Stomach (tissue), 9 donors: ENCODE data around the gene NUTF2. TPM values are rescaled to one million over a fixed set of nuclear protein-coding genes. Genes with fewer than 3 reads are reported as not detected.
"Not testable (repeated sequence)": the region's sequence is repeated elsewhere in the genome, so short reads cannot be mapped to it uniquely, and the experiment has no call there.

Experiments
- DNase-seq, 2 donors: peaks; one replicate each; pipeline versions ENCODE4 v3.0.0 to v3.0.0-alpha.2; 2013 to 2019
- H3K27ac ChIP-seq, 5 donors: fragments of 200-600 bp in 4 of 5; sonication (generic) in 4 of 5; one replicate each; pipeline ENCODE4 v1.5.1; 2013 to 2019; ENCODE audit warnings: mild to moderate bottlenecking in 1 of 5, moderate library complexity in 1 of 5
- H3K27me3 ChIP-seq, 3 donors: fragments of 200-600 bp; sonication (generic); one replicate each; pipeline ENCODE4 v1.5.1; 2017 to 2019; ENCODE audit warnings: mixed run types in 1 of 3
- H3K36me3 ChIP-seq, 4 donors: fragments of 200-600 bp; sonication (generic); 1 replicate in 3 of 4; 2 replicates in 1 of 4; pipeline ENCODE4 v1.5.1; 2016 to 2019
- H3K4me1 ChIP-seq, 4 donors: fragments of 200-600 bp; sonication (generic); one replicate each; pipeline ENCODE4 v1.5.1; 2016 to 2019
- H3K4me3 ChIP-seq, 4 donors: fragments of 200-600 bp; sonication (generic) in 3 of 4; one replicate each; pipeline ENCODE4 v1.5.1; 2016 to 2019; ENCODE audit warnings: mild to moderate bottlenecking in 1 of 4
- H3K9me3 ChIP-seq, 4 donors: fragments of 200-600 bp; sonication (generic); one replicate each; pipeline ENCODE4 v1.5.1; 2016 to 2019
- CTCF ChIP-seq, 7 experiments: fragments of 450-650 bp in 4 of 7; fragments of 200-600 bp in 3 of 7; sonication (generic) in 3 of 7; IDR thresholded peaks; one replicate each; pipeline ENCODE4 v1.5.1; 2016 to 2019; ENCODE audit warnings: antibody characterized with exemption in 7 of 7, control low read depth in 2 of 7, mild to moderate bottlenecking in 1 of 7
- EP300 ChIP-seq: sonication (generic); formaldehyde crosslinking; IDR thresholded peaks from one replicate; pipeline ENCODE4 v1.6.1; 2017; ENCODE audit warnings: antibody characterized with exemption
- POLR2A ChIP-seq, 4 donors: fragments of 450-650 bp; IDR thresholded peaks; one replicate each; pipeline ENCODE4 v1.6.1; 2016; ENCODE audit warnings: antibody characterized with exemption in 4 of 4, control low read depth in 2 of 4, mild to moderate bottlenecking in 1 of 4, moderate library complexity in 1 of 4
- POLR2AphosphoS5 ChIP-seq, 3 donors: sonication (generic); formaldehyde crosslinking; IDR thresholded peaks; one replicate each; pipeline ENCODE4 v1.6.1; 2016; ENCODE audit warnings: antibody characterized with exemption in 3 of 3
- WGBS, 5 donors: extraction: QIAGEN DNeasy Blood & Tissue Kit in 3 of 5; methylation state at CpG; one replicate each; pipeline versions ENCODE4 v1.1.5 to v1.1.7; 2013 to 2018; 5-methylcytosine and 5-hydroxymethylcytosine counted together
- intact Hi-C: fragments of 100-400 bp; cut with DNase I; formaldehyde crosslinking; loops from one replicate; pipeline ENCODE4 v1.15.1; 2023; ENCODE audit warnings: low total_unique reads
- polyA plus RNA-seq, 3 donors: library from polyadenylated mRNA; stranded (reverse); fragments of 200-250 nt; gene quantifications; one replicate each; pipeline ENCODE4 v1.2.3, GENCODE V29; 2013
- total RNA-seq, 5 donors: library from RNA; depleted of rRNA; stranded (reverse); fragments of >200 nt; gene quantifications; one replicate each; pipeline versions ENCODE4 v1.1.0 to v1.2.3, GENCODE V29; 2014 to 2016
- donor health status: healthy with polysubstance abuse.
- donor health status: Bipolar disorder and iron deficiency.
- donor health status: healthy.

Gene NUTF2
- total and polyA plus RNA-seq, 8 donors, result 9.3 to 125 (median 60.5) TPM

GRCh38 chr16:67828651-67829050 is 18.1 kb upstream of the NUTF2 start:
- Histone ChIP-seq H3K36me3 (peaks cover 34 to 65% (median 63%) of the 10 kb centered on the region in 4 donors), H3K27ac (no peak overlapping the region), H3K4me3 (no peak overlapping the region), H3K4me1 (peaks cover 11 to 15% (median 14%) of the 10 kb centered on the region in 4 donors), H3K27me3 (no peaks in the 10 kb centered on the region), H3K9me3 (no peaks in the 10 kb centered on the region)
- WGBS, 5 donors, result 89 to 100% (median 95%) methylated on average over 4 of the region's 4 CpGs
- DNase-seq, result no peak
- intact Hi-C loops, result loop anchor here (10.0 kb wide), 1 partner anchor 106 kb away; the partner anchor contains the start of genes CTRL and PSMB10
- no peak for TF ChIP-seq CTCF (IDR thresholded peaks at IDR 0.05)
- no peak for TF ChIP-seq POLR2AphosphoS5 (IDR thresholded peaks at IDR 0.05)
- TF ChIP-seq POLR2A (IDR thresholded peaks at IDR 0.05), result no peak
- no peak for TF ChIP-seq EP300

- Histone ChIP-seq H3K27me3 (no peaks in the 10 kb centered on the region), H3K27ac (peak overlapping the region in 4 of 5 donors; percentile 52 to 86 (median 83)), H3K4me3 (peak overlapping the region; percentile 85 to 92 (median 90)), H3K4me1 (peaks cover 15 to 21% (median 19%) of the 10 kb centered on the region in 4 donors), H3K9me3 (no peaks in the 10 kb centered on the region), H3K36me3 (peaks cover 34 to 43% (median 42%) of the 10 kb centered on the region in 4 donors)
- TF ChIP-seq EP300 (no peak), CTCF (IDR thresholded peaks at IDR 0.05) (no peak), POLR2AphosphoS5 (IDR thresholded peaks at IDR 0.05) (no peak), POLR2A (IDR thresholded peaks at IDR 0.05) (no peak)
- DNase-seq, result peak in 1 of 2 donors; percentile 43
- intact Hi-C loops, result no loop called here
- 0 to 6% (median 0%) methylated on average over 3 of the region's 3 CpGs for WGBS, 5 donors
These were observed 13.7 kb upstream of the NUTF2 start for GRCh38 chr16:67833030-67833414.

GRCh38 chr16:67833415-67834241 is 13.1 kb upstream of the NUTF2 start:
- TF ChIP-seq POLR2A (IDR thresholded peaks at IDR 0.05) (peak in 1 of 4 donors; percentile 67), POLR2AphosphoS5 (IDR thresholded peaks at IDR 0.05) (peak; percentile 71 to 83 (median 75)), CTCF (IDR thresholded peaks at IDR 0.05) (no peak), EP300 (no peak)
- DNase-seq, result peak; percentile 95 to 97
- intact Hi-C loops, result no loop called here
- Histone ChIP-seq H3K4me1 (peaks cover 15 to 21% (median 19%) of the 10 kb centered on the region in 4 donors), H3K36me3 (peaks cover 32 to 37% (median 36%) of the 10 kb centered on the region in 4 donors), H3K27me3 (no peaks in the 10 kb centered on the region), H3K27ac (peak overlapping the region; percentile 31 to 86 (median 83)), H3K4me3 (peak overlapping the region; percentile 85 to 92 (median 90)), H3K9me3 (no peaks in the 10 kb centered on the region)
- 0 to 1% (median 0%) methylated on average over 45 to 49 of the region's 49 CpGs for WGBS, 5 donors

GRCh38 chr16:67834242-67834614 is 12.5 kb upstream of the NUTF2 start:
- 69 to 85% (median 81%) methylated on average over 10 of the region's 10 CpGs for WGBS, 5 donors
- intact Hi-C loops, result no loop called here
- Histone ChIP-seq H3K27ac (peak overlapping the region in 3 of 5 donors; percentile 52 to 86 (median 83)), H3K4me3 (peak overlapping the region; percentile 85 to 92 (median 90)), H3K9me3 (no peaks in the 10 kb centered on the region), H3K27me3 (no peaks in the 10 kb centered on the region), H3K36me3 (peaks cover 26 to 31% (median 30%) of the 10 kb centered on the region in 4 donors), H3K4me1 (peaks cover 15 to 21% (median 19%) of the 10 kb centered on the region in 4 donors)
- TF ChIP-seq POLR2AphosphoS5 (IDR thresholded peaks at IDR 0.05), result no peak
- no peak for TF ChIP-seq EP300
- TF ChIP-seq POLR2A (IDR thresholded peaks at IDR 0.05), result no peak
- no peak for TF ChIP-seq CTCF (IDR thresholded peaks at IDR 0.05)
- no peak for DNase-seq

GRCh38 chr16:67837190-67837589 is 9.5 kb upstream of the NUTF2 start:
- H3K9me3 ChIP-seq, intact Hi-C loops, H3K36me3 ChIP-seq, H3K27ac ChIP-seq, H3K27me3 ChIP-seq, H3K4me3 ChIP-seq: not testable (repeated sequence)
- WGBS, 5 donors, result 62 to 87% (median 74%) methylated on average over 10 of the region's 10 CpGs
- H3K4me1 ChIP-seq, result peaks cover 15 to 26% (median 24%) of the 10 kb centered on the region in 4 donors
- DNase-seq, result peak in 1 of 2 donors; percentile 37
